COLO668 (cell line): Measurements from ENCODE around the gene PLSCR3.

Source experiments
- DNase-seq: peaks from one replicate; lab custom pipeline; 2025; ENCODE audit not compliant: unreplicated experiment; lab: John Stamatoyannopoulos, UW

The PLSCR3 gene

DNA sequence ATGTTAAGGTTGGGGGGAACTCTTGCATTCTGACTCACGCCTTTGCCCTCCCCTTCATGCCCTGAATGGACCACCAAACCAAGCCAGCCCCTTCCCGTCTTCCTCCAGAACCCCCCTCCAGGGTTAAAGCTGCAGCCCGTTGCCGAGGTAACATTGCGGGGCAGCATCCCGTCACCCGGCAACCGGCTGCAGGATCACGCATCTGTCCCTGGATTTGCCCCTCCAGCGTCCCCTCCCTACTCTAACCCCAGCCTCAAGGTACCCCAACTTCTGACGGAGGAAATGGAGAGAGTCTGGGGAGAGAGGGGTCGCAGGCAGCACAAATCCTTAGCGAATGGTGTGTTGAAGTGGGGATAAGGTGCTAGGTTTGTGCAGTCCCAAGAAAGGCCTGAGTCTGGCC is 12.8 kb upstream of the PLSCR3 start:
- no peak for DNase-seq

DNA sequence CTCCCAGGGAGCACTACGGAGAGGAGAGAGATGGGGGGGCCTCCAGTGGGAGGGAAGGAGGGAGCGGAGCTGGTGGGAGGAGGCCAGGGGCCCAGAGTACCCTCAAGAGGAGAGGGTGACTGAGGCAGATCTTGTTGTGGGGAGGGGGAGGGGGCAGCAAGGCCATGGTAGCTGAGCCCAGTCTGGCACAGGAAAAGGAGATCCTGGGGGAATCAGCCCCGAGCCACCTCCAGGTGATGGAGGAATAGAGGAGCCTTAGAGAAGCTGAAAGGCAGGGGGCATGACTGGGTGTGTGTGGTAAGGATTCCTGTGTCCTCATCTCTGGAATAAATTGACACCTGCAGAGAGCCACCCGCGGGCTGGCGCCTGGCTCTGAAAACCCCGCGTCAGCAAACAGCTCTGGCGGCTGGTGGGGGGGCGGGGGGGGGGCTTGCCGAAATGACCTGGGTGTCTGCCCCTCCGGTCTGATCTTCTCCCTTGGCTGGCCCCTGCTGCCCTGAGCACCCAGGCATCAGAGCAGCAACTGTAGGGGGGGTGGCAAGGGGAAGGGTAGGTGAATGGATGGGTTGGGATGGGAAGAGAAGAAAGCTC is 12.0 kb upstream of the PLSCR3 start:
- no peak for DNase-seq

DNA sequence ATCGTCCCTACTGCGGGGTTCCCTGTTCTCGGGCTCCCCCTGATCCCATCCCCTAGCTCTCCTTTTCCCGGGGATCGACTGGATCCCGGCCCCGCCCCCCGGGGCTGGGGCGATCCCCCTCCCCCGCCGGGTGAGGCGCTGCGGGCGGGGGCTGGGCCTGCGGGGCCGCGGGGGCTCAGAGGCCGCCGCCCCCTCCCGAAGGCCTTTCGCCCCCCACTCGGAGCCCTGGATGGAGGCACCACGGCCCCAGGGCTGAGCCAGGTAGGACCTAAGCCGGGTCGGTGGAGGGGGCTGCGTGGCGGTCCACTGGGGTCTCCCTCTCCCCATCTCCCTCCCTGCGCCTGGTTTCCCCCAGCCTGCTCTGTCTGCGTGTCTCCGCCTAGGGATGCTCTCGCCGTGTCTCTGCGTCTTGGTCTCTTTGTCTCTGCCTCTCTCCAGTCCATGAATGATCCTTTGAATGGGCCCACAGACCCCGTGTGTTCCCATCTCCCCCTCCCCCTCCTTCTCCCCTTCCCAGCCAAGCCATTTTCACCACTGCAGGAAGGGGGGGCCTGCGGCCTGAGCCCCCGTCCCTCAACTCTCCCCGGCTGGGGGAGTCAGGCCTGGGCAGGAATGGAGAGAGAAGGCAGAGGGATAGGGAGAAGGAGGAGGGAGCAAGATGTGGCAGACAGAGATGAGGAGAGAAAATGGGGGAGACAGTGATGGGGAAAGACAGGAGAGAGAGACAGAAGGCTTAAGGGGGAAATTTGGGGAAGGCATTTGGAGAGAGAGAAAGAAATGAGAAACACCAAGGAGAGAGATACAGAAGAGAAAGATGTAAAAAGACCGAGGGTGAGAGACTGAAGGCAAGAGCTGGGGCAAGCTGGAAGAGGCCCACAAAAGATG is 11.3 kb upstream of the PLSCR3 start:
- no peak for DNase-seq

DNA sequence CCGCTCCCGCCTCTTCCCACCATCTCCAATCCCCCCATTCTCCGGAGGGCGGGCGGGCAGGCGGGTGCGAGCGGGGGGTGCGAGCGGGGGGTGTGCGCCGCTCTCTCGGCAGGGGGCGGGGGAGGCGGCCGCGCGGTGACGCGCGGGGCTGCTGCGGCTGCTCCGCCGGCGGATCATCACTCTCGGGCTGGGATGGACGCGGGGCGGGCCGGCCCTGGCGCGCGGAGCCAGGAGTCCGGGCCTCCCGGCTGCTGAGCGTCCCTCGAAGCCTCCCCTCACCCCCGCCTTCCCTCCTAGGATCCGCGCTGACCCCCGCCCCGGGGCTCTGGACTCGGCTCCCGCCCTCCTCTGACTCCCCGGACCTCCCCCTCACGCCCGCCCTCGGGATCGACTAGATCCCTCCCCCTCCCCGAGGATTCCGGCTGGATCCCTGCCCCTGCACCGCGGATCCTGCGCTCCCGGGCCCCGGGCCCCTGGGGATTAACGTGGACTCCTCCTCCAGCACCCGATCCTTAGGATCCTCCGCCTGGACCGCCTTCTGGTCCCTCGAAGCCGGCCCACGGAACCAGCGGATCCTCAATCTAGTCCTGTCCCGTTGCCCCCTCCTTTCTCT is 10.5 kb upstream of the PLSCR3 start:
- peak; percentile 41 for DNase-seq

DNA sequence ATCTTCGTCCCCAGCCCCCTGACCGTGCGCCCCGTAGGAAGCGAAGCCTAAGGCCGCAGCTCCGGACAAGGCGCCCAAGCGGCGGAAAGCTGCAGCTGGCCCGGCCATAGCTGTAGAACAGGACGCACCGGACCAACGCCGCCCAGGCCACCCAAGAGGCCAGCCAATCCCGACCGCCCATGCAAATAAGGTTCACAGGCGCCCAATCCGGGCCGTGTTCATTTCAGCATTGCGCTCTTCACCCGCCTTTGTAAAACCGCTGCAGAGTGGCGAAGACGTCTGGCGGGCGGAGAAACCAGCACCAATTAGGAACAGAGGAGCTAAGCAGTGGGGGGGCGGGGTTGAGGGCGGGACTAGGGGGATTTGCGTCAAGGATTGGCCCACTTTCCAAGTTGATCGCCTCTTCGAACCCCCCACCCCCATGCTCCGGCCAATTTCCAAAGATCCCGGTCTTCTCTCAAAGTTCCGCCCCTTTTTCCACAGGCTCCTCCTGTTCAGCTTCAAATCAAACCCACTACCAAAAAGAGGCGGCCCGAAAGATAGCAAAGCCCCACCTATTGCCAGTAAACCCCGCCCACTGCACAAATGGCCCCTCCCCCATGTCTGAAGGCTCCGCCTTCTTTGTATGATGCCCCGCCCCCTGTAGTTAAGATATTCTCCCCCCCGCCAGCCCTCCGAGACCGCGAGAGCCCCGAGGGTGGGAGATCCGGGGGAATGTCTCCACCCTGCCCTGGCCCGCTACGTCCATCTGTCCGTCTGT is 9.8 kb upstream of the PLSCR3 start, which contains the start of gene TMEM256:
Gene TMEM256 (minus strand): TSS at position 121 of the 760 bp plus-strand sequence. CDS start 13 bp downstream, at position 108.
- peak; percentile 91 for DNase-seq

DNA sequence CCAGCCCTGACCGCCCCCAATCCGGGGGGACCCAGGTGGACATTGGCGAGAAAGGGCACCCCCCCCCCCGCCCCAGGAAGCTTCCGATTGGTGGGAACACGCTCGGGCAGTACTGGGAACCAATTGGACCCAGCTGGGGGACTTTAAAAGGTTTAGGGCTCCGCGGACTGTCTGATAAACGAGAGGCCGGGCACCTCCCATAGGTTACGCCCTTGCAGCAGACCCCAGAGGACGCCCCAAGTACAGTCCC is 9.3 kb upstream of the PLSCR3 start:
- no peak for DNase-seq

DNA sequence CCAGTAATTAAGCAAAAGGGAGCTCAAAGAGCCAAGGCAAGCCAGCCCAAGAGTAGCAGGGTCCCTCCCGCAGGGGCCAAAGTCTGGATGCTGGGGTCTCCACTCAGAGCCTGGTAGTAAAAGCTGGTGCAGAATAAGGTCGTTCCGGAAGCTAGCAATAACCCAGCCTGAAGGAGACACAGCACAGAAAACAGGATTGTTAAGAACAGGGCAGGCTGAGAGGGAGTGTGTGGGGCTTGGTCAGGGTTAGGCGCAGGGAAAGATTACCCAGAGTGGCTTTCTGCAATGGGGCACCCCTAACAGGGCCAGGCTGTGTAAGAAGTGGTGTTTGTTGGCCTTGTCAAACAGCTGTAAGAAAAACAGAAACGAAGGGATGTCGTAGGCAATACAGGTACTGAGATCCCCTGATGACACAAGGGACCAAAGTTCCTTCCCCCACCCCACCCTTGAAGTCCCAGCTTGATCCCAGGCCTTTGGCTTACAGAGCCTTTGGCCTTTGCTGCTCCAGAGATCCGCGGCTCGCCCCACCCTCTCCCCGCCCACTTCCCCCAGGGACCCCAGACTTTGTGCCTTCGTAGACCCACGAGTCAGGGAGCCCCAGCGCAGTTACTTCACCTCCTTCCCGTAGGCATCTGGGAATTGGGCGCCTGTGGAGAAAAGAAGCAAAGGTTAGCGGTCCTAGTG is 8.9 kb upstream of the PLSCR3 start:
- DNase-seq: no peak

DNA sequence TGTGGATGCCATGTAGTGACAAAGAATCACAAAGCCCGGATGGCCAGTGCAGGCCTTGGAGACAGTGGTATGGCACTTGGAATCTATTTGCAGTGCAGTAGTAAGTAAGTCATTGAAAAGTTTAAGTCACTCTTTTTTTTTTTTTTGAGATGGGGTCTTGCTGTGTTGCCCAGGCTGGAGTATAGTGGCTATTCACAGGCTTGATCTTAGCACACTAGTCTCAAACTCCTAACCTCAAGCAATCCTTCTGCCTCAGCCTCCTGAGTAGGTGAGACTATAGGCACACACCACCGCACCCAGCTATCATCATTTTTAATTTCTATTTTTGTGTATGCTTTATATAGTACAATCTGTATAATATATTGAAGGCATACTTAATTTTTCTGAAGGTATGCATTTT is 4.3 kb upstream of the PLSCR3 start:
- DNase-seq: no peak

DNA sequence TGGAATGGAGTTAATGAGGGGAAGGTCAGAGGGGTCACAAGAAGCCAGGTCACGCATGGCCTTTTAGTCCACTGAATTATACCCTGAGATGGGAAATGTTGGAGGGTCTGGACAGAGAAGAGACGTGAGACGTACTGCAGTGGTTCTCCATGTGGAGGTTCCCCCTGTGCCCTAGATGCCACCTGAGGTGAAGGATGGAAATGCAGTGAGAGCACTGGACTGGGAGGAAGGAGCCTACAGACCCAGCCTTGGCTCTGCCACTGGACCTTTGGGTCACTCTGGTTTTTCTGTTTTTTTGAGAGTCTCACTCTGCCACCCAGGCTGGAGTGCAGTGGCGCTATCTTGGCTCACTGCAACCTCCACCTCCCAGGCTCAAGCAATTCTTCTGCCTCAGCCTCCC is 1.8 kb upstream of the PLSCR3 start:
- no peak for DNase-seq

DNA sequence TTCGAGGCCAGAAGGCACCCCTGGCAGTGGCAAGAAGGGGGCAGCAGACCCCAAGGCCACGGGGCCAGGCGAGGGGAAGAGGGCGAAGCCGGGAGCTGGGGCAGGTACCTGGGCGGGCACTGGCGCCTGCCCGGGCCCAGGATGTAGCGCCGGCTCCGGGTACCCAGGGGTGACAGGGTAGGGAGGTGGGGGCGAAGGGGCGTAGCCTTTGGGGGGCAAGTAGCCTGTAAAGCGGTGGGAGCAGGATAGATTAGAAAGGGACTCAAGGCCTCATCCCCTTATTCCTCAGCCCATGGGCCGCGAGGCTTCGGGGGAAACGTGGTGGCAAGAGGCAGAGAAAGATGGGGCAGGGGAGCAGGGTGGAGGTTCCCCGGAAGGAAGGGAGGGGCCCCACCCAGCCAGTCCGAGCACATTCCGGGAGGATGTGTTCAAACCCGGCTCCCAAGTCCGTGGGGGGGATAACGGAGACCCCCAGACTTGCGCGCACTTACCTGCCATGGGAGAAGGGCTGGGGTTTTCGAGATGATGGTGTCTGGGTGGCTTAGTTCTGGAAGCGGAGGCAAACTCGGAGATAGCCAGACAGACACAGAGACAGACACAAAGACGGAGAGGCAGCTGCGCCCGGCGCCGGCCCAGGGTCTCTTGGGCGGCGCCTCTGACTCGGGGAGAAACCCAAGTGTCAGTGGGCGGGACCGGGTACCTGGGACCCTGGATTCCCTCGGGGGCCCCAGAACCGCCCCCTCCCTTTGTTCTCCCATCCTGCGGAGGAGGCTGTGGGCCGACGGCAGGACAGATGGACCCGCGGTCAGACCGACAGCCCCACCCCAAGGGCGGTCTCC is 493 bp downstream of the PLSCR3 start:
- peak; percentile 38 for DNase-seq

DNA sequence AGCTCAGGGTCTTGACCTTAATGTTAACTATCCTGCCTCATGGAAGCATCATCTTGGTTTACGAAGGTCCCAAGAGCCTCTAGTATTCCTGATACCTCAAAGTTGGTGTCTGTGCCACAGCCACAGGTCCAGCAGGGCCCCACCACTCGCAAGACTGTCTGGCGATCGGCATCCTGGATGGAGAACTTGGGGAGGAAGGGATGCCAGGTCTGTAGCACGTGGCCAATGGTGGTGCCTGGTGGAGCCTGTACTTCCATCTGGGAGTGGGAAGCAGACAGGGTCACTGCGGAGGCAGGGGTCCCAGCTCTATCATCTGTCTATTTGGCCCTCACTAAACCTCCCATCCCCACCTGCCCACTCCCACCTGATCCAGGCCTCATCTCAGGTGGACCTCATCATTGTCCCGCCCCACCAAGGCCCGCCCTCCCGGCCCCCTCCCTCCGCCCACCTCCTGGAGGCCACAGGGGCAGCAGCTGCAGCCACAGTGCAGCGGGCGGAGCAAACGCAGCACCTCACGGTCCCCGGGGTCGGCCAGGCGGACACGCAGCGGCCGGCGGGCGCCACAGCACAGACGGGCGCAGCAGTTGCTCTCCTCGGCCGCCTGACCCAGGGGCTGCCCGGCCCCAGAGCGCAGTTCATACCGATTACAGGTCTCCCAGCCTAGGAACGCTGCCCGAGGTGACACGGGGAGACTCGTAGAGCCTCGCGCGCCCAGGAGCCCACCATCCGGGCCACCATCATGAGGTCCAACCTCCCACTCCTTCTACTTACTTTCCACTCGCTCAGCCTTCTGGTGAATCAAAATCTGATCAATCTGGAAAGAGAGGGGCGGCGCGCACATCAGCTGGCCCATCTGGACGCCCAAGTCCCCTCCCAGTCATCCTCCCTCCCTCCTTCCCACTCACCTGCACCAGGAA is 1.4 kb downstream of the PLSCR3 start:
- DNase-seq: no peak

DNA sequence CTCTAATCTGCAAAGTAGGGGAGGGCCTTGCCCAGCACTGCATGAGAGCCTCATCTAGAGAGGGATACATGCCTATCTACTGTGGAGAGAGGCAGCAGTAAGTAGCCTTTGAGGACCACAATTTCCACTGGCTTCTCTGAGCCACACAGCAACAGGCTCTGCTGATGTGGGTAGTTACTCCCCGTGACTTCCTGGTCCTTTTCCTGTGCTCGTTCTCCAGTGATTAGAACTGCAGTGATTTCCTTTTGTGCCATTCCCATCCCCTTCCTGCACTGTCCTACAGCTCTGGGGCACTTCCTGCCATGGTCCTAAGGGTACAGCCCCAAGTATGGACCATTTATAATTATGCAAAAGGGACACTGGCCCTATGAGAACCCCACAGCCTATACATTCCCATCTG is 3.0 kb downstream of the PLSCR3 start:
- DNase-seq: no peak

DNA sequence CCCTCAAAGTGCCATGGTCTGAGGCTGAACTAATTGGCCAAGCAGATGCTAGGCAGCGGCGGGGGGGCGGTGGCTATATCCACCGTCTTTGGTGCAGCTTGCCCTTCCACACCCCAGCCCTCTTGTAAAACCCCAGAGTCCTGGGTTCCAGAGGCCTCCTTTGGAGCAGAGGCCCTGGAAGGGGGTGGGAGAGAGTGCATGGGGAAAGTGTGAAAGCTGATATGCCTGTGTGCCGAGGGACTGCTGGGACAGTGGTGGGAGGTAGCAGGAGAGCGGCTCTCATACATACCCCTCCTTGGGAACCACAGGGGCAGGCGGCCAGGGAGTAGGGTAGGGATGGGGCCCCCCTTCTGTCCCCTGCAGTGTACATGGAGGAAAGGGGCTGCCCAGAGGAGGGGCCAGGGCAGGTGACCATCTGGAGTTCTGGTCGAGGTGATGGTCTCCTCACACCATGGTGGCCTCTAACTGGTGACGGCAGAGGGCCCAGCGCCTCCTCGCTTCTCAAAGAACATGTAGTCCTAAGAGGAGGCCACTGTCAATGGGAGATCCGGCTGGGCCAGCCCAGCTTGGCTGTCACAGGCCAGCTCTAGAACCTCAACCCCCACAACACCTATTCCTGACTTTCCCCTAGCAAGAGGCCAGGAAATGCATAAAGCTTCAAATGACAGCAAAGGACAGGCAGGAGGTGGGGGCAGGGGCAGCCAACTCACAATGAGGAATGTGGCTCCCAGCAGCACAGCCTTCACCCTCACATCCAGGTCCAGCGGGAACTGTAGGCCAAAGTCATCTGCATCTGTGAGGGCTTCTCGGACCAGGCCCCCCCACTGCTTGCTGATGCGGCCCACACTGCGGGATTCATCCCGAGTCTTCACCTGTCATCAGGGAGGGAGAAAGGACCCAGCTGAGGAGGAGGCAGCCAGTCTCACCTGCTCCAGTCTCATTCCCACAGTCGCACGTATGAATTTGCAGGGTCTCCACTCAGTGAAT is 4.1 kb downstream of the PLSCR3 start:
- DNase-seq: no peak

DNA sequence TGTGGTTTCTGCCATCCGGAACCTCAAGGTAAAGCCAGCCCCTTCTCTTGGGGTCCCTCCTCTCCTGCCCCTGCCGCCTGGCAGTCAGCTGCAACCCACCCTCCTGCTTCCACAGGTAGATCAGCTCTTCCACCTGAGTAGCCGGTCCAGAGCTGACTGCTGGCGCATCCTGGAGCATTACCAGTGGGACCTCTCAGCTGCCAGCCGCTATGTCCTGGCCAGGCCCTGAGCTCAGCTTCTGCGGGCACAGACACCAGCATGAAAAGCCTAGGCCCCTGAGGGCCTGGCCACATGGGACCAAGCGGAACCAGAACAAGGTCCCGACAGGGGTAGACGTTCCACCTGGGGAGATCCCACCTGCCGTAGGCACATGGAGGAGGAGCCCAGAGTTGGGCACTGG is 5.5 kb downstream of the PLSCR3 start:
- DNase-seq: no peak

DNA sequence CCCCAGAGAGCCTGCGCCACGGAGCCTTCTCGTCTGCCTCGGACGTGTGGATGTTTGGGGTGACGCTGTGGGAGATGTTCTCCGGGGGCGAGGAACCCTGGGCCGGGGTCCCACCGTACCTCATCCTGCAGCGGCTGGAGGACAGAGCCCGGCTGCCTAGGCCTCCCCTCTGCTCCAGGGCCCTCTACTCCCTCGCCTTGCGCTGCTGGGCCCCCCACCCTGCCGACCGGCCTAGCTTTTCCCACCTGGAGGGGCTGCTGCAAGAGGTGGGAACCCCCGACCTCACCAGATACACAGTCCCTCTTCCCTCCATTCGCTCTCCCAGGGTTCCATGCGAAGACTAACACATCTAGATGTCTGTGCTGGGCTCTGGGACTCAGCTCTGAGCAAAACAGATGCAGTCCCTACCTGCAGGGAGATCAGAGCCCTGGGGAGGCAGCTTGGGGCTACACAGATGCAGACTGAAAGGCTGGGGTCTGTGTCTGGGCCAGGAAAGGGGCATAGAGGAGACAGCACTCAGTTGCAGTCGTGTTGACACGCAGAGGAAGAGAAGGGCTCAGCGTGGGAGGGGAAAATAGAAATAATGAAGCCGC is 9.7 kb downstream of the PLSCR3 start:
- DNase-seq: no peak

DNA sequence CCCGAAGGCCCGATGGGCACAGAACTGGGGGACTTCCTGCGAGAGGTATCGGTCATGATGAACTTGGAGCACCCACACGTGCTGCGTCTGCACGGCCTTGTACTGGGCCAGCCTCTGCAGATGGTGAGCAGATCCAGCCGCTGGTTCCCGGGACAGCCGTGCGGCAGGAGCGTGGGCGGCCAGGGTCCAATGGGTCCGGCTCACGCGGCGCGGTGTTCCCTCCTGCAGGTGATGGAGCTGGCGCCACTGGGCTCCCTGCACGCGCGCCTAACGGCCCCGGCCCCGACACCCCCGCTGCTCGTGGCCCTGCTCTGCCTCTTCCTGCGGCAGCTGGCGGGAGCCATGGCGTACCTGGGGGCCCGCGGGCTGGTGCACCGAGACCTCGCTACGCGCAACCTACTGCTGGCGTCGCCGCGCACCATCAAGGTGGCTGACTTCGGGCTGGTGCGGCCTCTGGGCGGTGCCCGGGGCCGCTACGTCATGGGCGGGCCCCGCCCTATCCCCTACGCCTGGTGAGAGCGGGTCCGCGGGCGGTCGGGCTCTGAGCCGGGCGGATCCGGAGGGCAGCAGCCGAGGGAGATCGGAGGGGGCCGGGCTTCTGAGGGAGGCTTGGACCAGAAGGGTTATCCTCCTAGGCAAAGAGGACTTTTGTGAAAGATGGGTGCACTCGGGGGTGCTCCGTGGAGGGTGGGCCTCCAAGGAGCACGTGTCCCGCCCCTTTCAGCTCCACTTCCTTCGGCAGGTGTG is 10.4 kb downstream of the PLSCR3 start:
- DNase-seq: no peak

DNA sequence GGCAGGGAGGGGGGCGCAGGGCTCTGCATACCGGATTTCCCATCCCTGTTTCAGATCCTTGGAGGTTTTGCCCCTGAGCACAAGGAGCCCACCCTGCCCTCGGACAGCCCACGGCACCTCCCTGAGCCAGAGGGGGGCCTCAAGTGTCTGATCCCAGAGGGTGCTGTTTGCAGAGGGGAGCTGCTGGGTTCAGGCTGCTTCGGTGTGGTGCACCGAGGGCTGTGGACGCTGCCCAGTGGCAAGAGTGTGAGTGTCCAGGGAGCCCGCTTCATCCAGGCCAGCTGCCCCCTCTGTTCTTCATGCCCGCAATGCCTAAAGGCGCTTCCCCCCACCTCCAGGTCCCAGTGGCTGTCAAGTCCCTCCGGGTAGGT is 11.0 kb downstream of the PLSCR3 start:
- DNase-seq: no peak
